Measurements from ENCODE around the gene NCCRP1.

DNA sequence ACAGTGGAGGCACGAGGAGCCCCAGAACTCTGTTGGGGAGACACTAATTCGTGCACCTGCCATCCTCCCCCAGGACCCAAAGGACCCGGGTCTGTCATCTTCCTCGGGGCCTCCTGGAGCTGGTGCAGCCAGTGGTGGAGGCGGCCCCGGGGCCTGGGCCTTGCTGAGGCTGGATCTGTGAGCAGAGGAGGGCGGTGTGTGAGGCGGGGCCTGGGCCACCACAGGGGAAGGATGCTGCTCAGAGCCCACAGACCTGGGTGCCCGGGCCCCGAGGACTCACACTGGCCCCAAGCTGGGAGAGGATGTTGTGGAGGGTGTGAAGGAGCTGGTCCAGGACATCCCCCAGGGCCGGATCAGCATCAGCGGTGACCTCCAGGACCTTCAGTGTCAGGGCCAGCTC, 39.8 kb downstream of the NCCRP1 start:
- no peak for TF ChIP-seq CTCF (conservative IDR thresholded peaks at IDR 0.05; ENCODE audit: low read length)
- TF ChIP-seq EZH2phosphoT487 (IDR thresholded peaks at IDR 0.05; ENCODE audit: borderline replicate concordance): no peak

Measured in Loucy (cell line).